DND-41 (cell line): Measurements from ENCODE around the gene HDAC3.

Source experiments
- ATAC-seq: fragments of 200-7000 bp; cut with Tn5 transposase; 3 replicates; pipeline ENCODE4 v1.9.1; 2021; ENCODE audit warnings: low read depth; ENCODE audit not compliant: insufficient read depth
- DNase-seq: peaks from one replicate; pipeline ENCODE4 v3.0.0-alpha.2; 2020
- H2AFZ ChIP-seq: 2 replicates; pipeline ENCODE4 v1.6.0; 2012; ENCODE audit warnings: low read depth, low read length
- H3K27ac ChIP-seq: 2 replicates; pipeline ENCODE4 v1.5.1; 2012; ENCODE audit warnings: low read length, inconsistent platforms
- H3K27me3 ChIP-seq: fragments of 200-600 bp; sonication (generic); 2 replicates; pipeline ENCODE4 v1.6.0; 2012; ENCODE audit warnings: low read length, mild to moderate bottlenecking, inconsistent platforms; ENCODE audit not compliant: insufficient read depth, poor library complexity
- H3K36me3 ChIP-seq: 2 replicates; pipeline ENCODE4 v1.5.1; 2012; ENCODE audit warnings: low read length, inconsistent platforms; ENCODE audit not compliant: insufficient read depth
- H3K4me1 ChIP-seq: 2 replicates; pipeline ENCODE4 v1.5.1; 2012; ENCODE audit warnings: mild to moderate bottlenecking, low read length; ENCODE audit not compliant: insufficient read depth
- H3K4me2 ChIP-seq: 2 replicates; pipeline ENCODE4 v1.6.0; 2012; ENCODE audit warnings: mild to moderate bottlenecking, moderate library complexity, low read length, inconsistent platforms; ENCODE audit not compliant: insufficient read depth
- H3K4me3 ChIP-seq, 2 experiments: fragments of 200-600 bp in 1 of 2; shearing (Covaris generic) in 1 of 2; 2 replicates each; pipeline ENCODE4 v1.5.1; 2012 to 2016; ENCODE audit warnings: inconsistent platforms in 2 of 2, low read length in 2 of 2, mild to moderate bottlenecking in 2 of 2, low read depth in 1 of 2, moderate library complexity in 1 of 2
- H3K79me2 ChIP-seq: 2 replicates; pipeline ENCODE4 v1.6.0; 2012; ENCODE audit warnings: low read length, inconsistent platforms; ENCODE audit not compliant: insufficient read depth
- H3K9ac ChIP-seq: 2 replicates; pipeline ENCODE4 v1.6.0; 2012; ENCODE audit warnings: low read depth, mild to moderate bottlenecking, inconsistent platforms, low read length, moderate library complexity
- H3K9me3 ChIP-seq: 2 replicates; pipeline ENCODE4 v1.5.1; 2012; ENCODE audit warnings: low read length, moderate library complexity, mild to moderate bottlenecking, inconsistent platforms; ENCODE audit not compliant: insufficient read depth, severe bottlenecking
- H4K20me1 ChIP-seq: 2 replicates; pipeline ENCODE4 v1.6.0; 2012; ENCODE audit warnings: low read length; ENCODE audit not compliant: insufficient read depth
- CTCF ChIP-seq: IDR thresholded peaks from 2 replicates; pipeline ENCODE4 v1.5.1; 2012; ENCODE audit warnings: borderline replicate concordance, low read length, moderate library complexity, mild to moderate bottlenecking; ENCODE audit not compliant: poor library complexity, severe bottlenecking; ENCODE audit errors: extremely low read depth
- EZH2 ChIP-seq: IDR thresholded peaks from 3 replicates; pipeline ENCODE4 v1.6.1; 2012; ENCODE audit warnings: borderline replicate concordance, low read depth, mild to moderate bottlenecking, moderate library complexity, low read length, inconsistent platforms; ENCODE audit not compliant: severe bottlenecking

Gene HDAC3

DNA sequence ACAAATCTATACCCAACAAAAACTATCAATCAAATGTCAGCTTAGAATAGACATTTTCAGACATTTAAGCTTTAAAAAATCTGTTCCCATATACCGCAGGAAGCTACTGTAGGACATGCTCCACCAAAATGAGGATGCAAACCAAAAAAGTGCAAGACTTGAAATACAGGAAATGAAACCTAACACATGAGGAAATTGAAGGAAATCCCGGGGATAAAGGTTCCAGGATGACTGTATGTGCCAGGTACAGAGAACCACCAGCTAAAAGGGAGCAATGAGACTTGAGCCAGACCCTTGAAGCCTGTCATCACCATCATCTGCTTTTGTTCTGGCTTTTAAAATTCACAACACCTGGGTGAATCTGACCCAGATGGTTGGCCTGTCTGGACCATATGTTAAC is 39.3 kb downstream of the HDAC3 start:
- Histone ChIP-seq H3K27ac (peak overlapping the region; percentile 60), H3K9ac (no peak overlapping the region), H3K36me3 (peaks cover 31% of the 10 kb centered on the region), H3K4me2 (no peak overlapping the region), H4K20me1 (peaks cover 39% of the 10 kb centered on the region), H2AFZ (no peak overlapping the region), H3K4me1 (peaks cover 53% of the 10 kb centered on the region), H3K9me3 (no peaks in the 10 kb centered on the region), H3K27me3 (no peaks in the 10 kb centered on the region), H3K79me2 (peaks cover 98% of the 10 kb centered on the region), H3K4me3 (no peak overlapping the region)
- no peak for DNase-seq
- TF ChIP-seq CTCF (no peak), EZH2 (no peak)
- no peak for ATAC-seq

- peaks cover 39% of the 10 kb centered on the region for H4K20me1 ChIP-seq
Measured at GRCh38 chr5:141596867-141597266, 39.8 kb downstream of the HDAC3 start.

DNA sequence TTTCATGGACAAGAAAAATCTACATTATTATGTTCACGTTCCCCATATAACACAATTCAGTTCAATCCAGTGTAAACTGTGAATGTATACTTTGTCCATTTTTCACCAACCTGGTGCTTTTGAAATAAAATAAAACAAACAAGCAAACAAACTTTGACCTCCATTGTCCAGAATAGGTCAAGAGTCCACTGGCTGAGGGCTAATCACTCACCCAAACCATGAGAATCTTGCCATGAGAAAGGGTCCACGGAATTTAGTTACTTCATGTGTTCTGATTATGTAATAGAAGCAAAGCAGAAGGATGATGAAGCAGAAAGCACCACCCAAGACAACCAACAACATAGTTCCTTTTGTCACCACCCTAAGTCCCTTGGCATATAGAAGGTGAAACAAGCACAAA is 46.5 kb downstream of the HDAC3 start:
- TF ChIP-seq EZH2: no peak
- no peak for TF ChIP-seq CTCF
- H4K20me1 ChIP-seq: peaks cover 28% of the 10 kb centered on the region
- peaks cover 12% of the 10 kb centered on the region for H3K4me1 ChIP-seq
- no peak overlapping the region for H3K27ac ChIP-seq
- H3K36me3 ChIP-seq: peaks cover 70% of the 10 kb centered on the region
- no peak overlapping the region for H3K9ac ChIP-seq
- no peak overlapping the region for H3K4me2 ChIP-seq
- no peaks in the 10 kb centered on the region for H3K9me3 ChIP-seq
- H3K4me3 ChIP-seq: no peak overlapping the region
- no peaks in the 10 kb centered on the region for H3K27me3 ChIP-seq
- peaks cover 76% of the 10 kb centered on the region for H3K79me2 ChIP-seq
- DNase-seq (no peak), ATAC-seq (no peak)
- H2AFZ ChIP-seq: no peak overlapping the region

More at GRCh38 chr5:141596867-141597266, 39.8 kb downstream of the HDAC3 start:
- H2AFZ ChIP-seq: no peak overlapping the region
- H3K4me2 ChIP-seq: no peak overlapping the region
- peaks cover 52% of the 10 kb centered on the region for H3K4me1 ChIP-seq
- TF ChIP-seq CTCF (no peak), EZH2 (no peak)
- H3K9me3 ChIP-seq: no peaks in the 10 kb centered on the region
- H3K9ac ChIP-seq: no peak overlapping the region
- H3K36me3 ChIP-seq: peaks cover 30% of the 10 kb centered on the region
- H3K27me3 ChIP-seq: no peaks in the 10 kb centered on the region
- DNase-seq (no peak), ATAC-seq (no peak)
- H3K79me2 ChIP-seq: peaks cover 98% of the 10 kb centered on the region
- H3K4me3 ChIP-seq: no peak overlapping the region
- peak overlapping the region; percentile 22; the same call in 1 of the 2 replicates for H3K27ac ChIP-seq

- peaks cover 87% of the 10 kb centered on the region for H3K36me3 ChIP-seq
- ATAC-seq: no peak
Measured at GRCh38 chr5:141586246-141586645, 50.4 kb downstream of the HDAC3 start.

More at GRCh38 chr5:141586246-141586645, 50.4 kb downstream of the HDAC3 start:
- H3K27ac ChIP-seq: no peak overlapping the region
- no peak overlapping the region for H3K4me2 ChIP-seq
- H2AFZ ChIP-seq: no peak overlapping the region
- peaks cover 40% of the 10 kb centered on the region for H3K79me2 ChIP-seq
- H3K4me1 ChIP-seq: no peaks in the 10 kb centered on the region
- H3K27me3 ChIP-seq: no peaks in the 10 kb centered on the region
- H3K4me3 ChIP-seq: no peak overlapping the region
- no peaks in the 10 kb centered on the region for H3K9me3 ChIP-seq
- no peak overlapping the region for H3K9ac ChIP-seq
- no peak for TF ChIP-seq CTCF
- TF ChIP-seq EZH2: no peak
- DNase-seq: no peak
- peaks cover 24% of the 10 kb centered on the region for H4K20me1 ChIP-seq
